NCI-H1105 (cell line): ENCODE data around the gene MCFD2.
"Not testable (repeated sequence)": the region's sequence is repeated elsewhere in the genome, so short reads cannot be mapped to it uniquely, and the experiment has no call there.

Experiments used
- DNase-seq: peaks from one replicate; lab custom pipeline; 2025; lab: John Stamatoyannopoulos, UW

Gene MCFD2

DNA sequence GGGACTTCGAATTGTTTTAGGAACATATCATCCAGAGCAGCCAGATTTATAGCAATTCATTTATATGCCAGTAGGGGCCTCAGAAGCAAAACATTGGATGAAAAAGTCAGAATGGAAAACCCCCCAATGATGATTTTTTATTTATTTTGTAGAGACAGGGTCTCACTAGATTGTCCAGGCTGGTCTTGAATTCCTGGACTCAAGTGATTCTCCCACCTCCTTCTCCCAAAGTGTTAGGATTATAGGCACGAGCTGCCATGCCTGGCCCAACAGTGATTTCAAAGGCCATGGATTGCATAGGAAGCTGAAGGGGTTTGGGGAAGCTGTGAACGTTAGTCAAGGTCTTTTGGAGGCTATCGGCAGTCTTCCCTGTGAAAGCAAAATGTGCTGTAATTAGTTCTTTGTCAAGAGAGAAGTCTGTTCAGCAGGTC lies 21.9 kb upstream of the MCFD2 start:
- DNase-seq: no peak

DNA sequence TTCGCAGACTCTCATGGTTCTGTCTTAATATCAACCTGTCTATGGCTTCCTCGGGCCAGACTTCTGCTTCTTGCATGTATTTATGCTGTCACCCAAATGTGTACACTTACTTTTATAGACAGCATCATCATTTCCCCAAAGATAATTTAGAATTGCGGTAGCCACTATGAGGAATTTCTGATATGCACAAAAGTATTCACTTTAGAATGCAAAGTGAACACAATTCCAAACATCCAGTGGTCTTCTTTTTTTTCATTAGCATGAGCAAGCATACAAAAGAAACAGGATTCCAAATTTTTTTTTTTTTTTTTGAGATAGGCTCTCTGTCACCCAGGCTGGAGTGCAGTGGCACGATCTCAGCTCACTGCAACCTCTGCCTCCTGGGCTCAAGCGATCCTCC lies 21.0 kb upstream of the MCFD2 start:
- DNase-seq: no peak

DNA sequence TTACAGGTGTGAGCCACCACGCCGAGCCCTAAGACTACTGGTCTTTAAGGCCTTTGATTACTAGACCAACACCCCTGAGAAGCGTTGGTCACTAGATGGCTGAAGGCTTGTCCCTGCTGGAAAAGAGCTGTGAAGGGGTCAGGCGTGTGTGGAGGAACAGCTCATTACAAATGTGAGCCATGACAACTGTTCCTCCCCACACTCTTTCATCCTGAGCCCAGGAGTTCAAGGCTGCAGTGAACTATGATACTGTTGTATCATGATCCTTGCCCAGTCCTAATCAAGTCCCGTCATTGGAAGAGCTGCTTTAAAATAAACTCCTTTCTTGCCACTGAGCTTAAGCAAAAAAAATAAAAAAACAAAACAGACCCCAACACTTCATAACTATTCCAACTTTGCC lies 19.5 kb upstream of the MCFD2 start:
- DNase-seq: no peak

GRCh38 chr2:46929612-46930011 lies 14.0 kb upstream of the MCFD2 start:
- DNase-seq: no peak

DNA sequence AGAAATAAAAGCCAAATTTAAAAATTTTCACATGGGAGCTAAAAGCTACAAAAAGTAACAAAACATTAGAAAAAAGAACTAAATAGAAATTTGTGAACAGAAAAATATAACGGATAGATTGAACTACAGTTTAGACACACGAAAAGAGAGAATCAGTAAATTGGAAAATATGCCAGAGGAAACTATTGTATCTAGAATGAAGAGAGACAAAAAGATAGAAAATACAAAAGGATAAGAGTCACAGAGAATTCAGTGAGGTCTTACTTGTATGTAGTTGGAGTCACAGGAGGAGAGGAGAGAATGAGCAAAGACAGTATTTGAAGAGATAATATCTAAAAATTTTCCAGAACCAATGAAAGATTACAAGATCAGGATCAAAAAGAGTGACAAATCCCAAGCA lies 11.3 kb upstream of the MCFD2 start:
- DNase-seq: no peak

GRCh38 chr2:46925474-46926351 lies 10.1 kb upstream of the MCFD2 start:
- no peak for DNase-seq

GRCh38 chr2:46924608-46925007 lies 9.0 kb upstream of the MCFD2 start:
- no peak for DNase-seq

DNA sequence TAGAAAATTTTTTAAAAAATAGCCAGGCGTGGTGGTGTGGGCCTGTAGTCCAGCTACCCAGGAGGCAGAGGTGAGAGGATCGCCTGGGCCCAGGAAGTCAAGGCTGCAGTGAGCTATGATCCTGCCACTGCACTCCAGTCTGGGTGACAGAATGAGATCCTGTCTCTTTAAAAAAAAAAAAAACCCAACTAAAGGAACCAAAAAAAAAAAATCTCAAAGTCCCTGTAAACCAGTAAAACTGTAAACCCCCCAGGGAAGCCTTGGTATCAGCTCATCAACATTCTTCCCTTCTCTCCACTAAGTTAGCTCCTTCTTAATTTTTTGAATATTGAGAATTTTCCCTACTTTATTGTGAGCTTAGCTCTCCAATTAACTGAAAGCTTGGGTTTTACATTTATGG lies 8.4 kb upstream of the MCFD2 start:
- DNase-seq: no peak

DNA sequence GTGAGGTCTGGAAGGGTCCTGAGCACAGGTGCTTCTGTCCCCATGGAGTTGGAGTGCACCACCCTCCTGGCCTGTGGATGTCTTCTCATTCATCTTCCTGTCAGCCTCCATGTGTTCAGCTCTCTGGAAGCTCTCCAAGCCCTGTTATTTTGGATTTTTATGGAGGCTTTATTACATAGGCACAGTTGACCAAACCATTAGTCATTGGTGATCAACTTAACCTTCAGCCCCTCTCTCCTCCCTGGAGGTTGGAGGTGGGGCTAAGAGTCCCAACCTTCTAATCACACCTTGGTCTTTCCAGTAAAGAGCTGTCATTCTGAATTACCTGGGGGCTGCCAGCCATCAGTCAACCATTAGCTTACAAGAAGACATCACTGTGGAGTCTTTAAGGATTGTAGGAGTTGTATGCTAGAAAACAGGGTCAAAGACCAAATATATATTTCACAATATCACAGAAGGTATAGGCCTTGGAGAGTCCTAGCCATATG lies 7.5 kb upstream of the MCFD2 start:
- DNase-seq: no peak

DNA sequence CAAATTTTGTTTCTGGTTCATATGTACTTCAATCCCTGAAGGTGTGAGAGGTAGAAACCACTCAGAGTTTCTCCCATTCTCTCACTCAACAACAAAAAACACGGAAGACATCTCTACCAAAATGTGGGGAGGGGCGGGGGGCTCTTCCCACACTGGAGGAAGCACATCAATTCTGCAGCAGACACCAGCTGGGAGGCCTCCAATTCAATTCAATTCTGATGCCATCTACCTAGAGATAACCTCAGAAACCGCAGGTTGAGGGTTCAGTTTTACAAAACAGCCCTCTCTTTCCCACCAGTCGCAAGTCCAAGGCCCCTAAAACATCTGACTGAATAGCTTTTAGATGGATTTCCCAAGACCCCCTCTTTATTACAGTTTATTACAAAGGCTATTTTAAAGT lies 7.0 kb upstream of the MCFD2 start:
- DNase-seq: no peak

DNA sequence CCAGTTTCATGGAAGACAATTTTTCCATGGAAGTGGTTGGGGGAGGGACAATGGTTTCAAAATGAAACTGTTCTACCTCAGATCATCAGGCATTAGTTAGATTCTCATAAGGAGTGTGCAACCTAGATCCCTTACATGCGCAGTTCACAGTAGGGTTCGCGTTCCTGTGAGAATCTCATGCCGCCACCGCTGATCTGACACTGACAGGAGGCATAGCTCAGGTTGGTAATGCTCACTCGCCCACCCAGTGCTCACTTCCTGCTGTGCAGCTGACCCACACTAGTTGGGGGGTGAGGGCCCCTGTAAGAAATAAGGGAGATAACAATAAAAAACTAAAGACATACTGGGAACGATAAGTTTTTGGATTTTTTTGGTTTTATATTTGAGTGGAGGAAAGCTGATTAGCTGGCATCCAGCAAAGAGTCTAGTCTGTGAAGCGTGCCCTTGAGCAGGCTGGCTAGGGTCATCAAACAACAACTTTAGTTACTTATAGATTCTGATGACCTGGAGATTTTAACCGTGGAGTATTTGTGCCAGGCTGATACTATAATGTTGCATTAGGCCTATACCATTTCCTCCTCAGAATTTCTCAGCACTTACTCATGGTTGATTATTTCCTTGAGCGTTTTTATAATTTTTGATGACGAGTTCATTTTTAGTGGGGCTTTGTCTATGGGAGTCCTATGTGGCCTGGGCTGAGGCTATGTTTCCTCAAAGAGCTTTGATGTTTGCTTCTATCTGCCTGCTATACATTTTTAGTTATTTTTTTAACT lies 6.3 kb upstream of the MCFD2 start:
- no peak for DNase-seq

- DNase-seq: no peak
These were observed 2.0 kb upstream of the MCFD2 start for GRCh38 chr2:46917628-46918027.

GRCh38 chr2:46915811-46916630 lies 415 bp upstream of the MCFD2 start:
- peak; percentile 85 for DNase-seq

GRCh38 chr2:46914578-46915230 lies 902 bp downstream of the MCFD2 start:
- DNase-seq: no peak

DNA sequence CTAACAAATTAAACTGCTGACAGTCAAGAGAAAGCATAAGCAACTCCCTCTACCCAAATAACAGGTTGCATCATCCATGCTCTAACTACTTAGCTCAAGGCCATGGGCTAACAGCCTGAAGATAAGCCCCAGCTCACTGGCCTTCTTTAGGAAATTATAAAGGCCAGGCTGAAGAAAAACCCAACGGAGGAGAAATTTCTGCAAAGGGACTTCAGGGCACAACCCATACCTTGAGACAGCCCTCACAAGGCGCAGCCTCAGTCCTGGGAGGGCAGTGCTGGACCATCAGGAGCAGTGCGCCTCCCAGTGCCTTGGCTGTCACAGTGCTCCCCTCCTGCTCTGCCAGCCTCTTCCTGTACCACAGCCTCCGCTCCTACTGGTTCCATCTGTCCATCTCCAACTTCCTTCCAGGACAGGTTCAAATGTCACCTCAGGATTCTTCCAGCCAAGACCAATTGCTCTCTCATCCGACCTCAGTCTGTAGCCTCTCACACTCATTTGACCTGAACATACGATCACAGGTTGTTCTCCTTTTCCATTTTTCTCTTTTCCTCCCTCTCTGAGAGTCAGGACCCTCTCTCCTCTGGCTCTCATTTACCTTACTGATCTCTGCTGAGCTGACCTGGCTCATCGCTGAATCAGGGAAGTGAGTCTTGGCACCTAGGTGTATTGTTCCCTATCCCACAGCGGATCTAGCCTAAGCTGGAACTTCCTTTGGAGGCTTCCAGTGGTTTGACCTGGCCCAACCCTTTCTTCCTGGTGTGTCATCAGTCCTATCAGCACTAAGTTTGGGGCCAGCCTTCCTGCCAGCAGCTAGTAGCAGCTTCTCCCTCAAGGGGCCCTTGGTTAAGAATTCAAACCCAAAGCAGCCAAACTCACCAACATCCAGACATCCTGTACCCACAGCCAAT lies 1.9 kb downstream of the MCFD2 start:
- DNase-seq: no peak

DNA sequence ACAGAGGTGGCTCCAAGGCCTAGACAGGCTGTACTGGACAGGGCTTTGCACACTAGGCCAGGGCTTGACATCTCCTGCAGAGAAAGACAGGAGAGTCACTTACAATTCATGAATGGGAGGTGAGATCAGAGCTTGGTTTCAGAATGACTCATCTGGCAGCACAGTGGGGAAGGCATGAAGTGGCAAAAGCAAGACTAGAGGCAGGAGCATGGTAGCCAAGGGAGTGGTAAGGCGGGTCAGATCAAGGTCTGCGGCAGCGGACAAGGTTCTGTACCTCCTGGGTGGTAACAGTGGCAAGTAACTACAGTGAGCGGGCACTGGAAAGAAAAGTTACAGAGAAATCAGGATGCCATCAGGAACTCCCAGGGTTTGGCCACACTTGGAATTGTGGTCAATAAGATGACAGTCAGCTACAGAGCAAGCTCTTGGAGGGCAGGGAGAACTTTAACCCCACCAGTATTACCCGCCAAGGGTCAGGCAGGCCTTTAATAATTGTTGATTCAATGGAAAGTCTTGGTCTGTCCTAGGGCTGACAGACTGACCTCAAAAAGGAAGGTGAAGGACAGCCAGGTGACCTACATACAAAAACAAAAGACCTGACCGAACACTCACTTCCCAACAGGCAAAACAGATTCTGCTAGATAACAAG lies 5.7 kb downstream of the MCFD2 start:
- no peak for DNase-seq

- DNase-seq: no peak
These were observed 6.5 kb downstream of the MCFD2 start for GRCh38 chr2:46909150-46909549.

GRCh38 chr2:46904908-46905678 lies 10.5 kb downstream of the MCFD2 start:
- DNase-seq: not testable (repeated sequence)

DNA sequence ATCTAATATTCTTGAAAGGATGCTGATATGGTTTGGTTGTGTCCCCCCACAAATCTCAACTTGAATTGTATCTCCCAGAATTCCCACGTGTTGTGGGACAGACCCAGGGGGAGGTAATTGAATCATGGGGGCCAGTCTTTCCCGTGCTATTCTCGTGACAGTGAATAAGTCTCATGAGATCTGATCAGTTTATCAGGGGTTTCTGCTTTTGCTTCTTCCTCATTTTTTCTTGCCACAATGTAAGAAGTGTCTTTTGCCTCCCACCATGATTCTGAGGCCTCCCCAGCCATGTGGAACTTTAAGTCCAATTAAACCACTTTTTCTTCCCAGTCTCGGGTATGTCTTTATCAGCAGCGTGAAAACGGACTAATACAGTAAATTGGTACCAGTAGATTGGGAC lies 12.6 kb downstream of the MCFD2 start:
- not testable (repeated sequence) for DNase-seq
